SK-N-SH (cell line): ENCODE data around the gene HDAC4.

Experiments used
- CTCF ChIP-seq: fragments of 200-600 bp; sonication (generic); IDR thresholded peaks from 2 replicates; pipeline ENCODE4 v1.6.1; 2017; ENCODE audit warnings: antibody characterized with exemption, mild to moderate bottlenecking, moderate library complexity
- EP300 ChIP-seq, 2 experiments: IDR thresholded peaks; 2 replicates each; pipeline versions ENCODE4 v1.4.0 to v1.6.1; 2012; ENCODE audit warnings: borderline replicate concordance in 1 of 2, low read depth in 1 of 2, low read length in 1 of 2
- EZH2phosphoT487 ChIP-seq: fragments of 200-600 bp; sonication (generic); IDR thresholded peaks from 2 replicates; pipeline ENCODE4 v1.6.1; 2017; ENCODE audit warnings: low read depth, mixed run types, mild to moderate bottlenecking, antibody characterized with exemption, moderate library complexity, borderline replicate concordance
- GATA2 ChIP-seq: sonication (generic); formaldehyde crosslinking; IDR thresholded peaks from 2 replicates; pipeline ENCODE4 v1.5.0; 2020; ENCODE audit warnings: mild to moderate bottlenecking, missing genetic modification reagents
- POLR2AphosphoS5 ChIP-seq: IDR thresholded peaks from 2 replicates; pipeline ENCODE4 v1.6.1; 2012; ENCODE audit warnings: low read depth, low read length
- REST ChIP-seq: IDR thresholded peaks from 2 replicates; pipeline ENCODE4 v1.6.1; 2012; ENCODE audit warnings: mild to moderate bottlenecking, low read depth, low read length, moderate library complexity
- TAF1 ChIP-seq: IDR thresholded peaks from 2 replicates; pipeline ENCODE4 v1.6.1; 2012; ENCODE audit warnings: low read depth, mild to moderate bottlenecking, low read length, moderate library complexity, borderline replicate concordance
- TEAD4 ChIP-seq: IDR thresholded peaks from 2 replicates; pipeline ENCODE4 v1.4.0; 2012; ENCODE audit warnings: mild to moderate bottlenecking, borderline replicate concordance; ENCODE audit not compliant: insufficient read depth

- TF ChIP-seq TAF1 (no peak), POLR2AphosphoS5 (no peak), GATA2 (CRISPR knock-in tag) (no peak), TEAD4 (no peak), EZH2phosphoT487 (no peak), REST (no peak), CTCF (no peak), EP300 (IDR thresholded peaks at IDR 0.05; ENCODE audit: borderline replicate concordance in 1 of 2, low read depth in 1 of 2, low read length in 1 of 2) (no peak)
Observed at GRCh38 chr2:239027391-239028252, 373.2 kb downstream of the HDAC4 start.
